Neutrophil (primary cell): Measurements from ENCODE around the gene PLEKHG2.

Experiments
- H3K27ac ChIP-seq: fragments of 200-600 bp; sonication (generic); 2 replicates; pipeline ENCODE4 v1.5.1; 2016; ENCODE audit warnings: mild to moderate bottlenecking, moderate library complexity
- H3K27me3 ChIP-seq: fragments of 200-600 bp; sonication (generic); 2 replicates; pipeline ENCODE4 v1.6.0; 2016; ENCODE audit warnings: mild to moderate bottlenecking
- H3K36me3 ChIP-seq: fragments of 200-600 bp; sonication (generic); 2 replicates; pipeline ENCODE4 v1.5.1; 2017
- H3K4me1 ChIP-seq, 2 experiments: fragments of 200-600 bp in 1 of 2; sonication (generic) in 1 of 2; 1 replicate in 1 of 2; 2 replicates in 1 of 2; pipeline versions ENCODE4 v1.5.1 to v1.6.1; 2013 to 2016; ENCODE audit warnings: low read depth in 1 of 2, low read length in 1 of 2, mild to moderate bottlenecking in 1 of 2, moderate library complexity in 1 of 2; ENCODE audit not compliant: control insufficient read depth in 1 of 2, insufficient read depth in 1 of 2
- H3K4me3 ChIP-seq, 2 experiments: fragments of 200-600 bp in 1 of 2; sonication (generic) in 1 of 2; 1 replicate in 1 of 2; 2 replicates in 1 of 2; pipeline ENCODE4 v1.5.1; 2013 to 2016; ENCODE audit warnings: low read depth in 1 of 2, low read length in 1 of 2, mild to moderate bottlenecking in 1 of 2, moderate library complexity in 1 of 2
- H3K9me3 ChIP-seq: fragments of 200-600 bp; sonication (generic); 2 replicates; pipeline ENCODE4 v1.5.1; 2016
- CTCF ChIP-seq: fragments of 200-600 bp; sonication (generic); IDR thresholded peaks from 2 replicates; pipeline ENCODE4 v1.5.1; 2016; ENCODE audit warnings: antibody characterized with exemption

Gene PLEKHG2

GRCh38 chr19:39382991-39383828 lies 29.3 kb upstream of the PLEKHG2 start:
- Histone ChIP-seq H3K4me3 (no peak overlapping the region), H3K4me1 (no peaks in the 10 kb centered on the region), H3K36me3 (peaks cover 99% of the 10 kb centered on the region), H3K27me3 (no peaks in the 10 kb centered on the region), H3K27ac (no peak overlapping the region), H3K9me3 (no peaks in the 10 kb centered on the region)
- no peak for TF ChIP-seq CTCF

- Histone ChIP-seq H3K4me3 (no peak overlapping the region), H3K4me1 (peaks cover 3 to 5% of the 10 kb centered on the region in 2 experiments), H3K36me3 (peaks cover 99% of the 10 kb centered on the region), H3K27ac (peak overlapping the region; percentile 44), H3K9me3 (no peaks in the 10 kb centered on the region), H3K27me3 (no peaks in the 10 kb centered on the region)
- no peak for TF ChIP-seq CTCF
Observed at GRCh38 chr19:39384839-39385568, 27.5 kb upstream of the PLEKHG2 start.

- no peaks in the 10 kb centered on the region for H3K9me3 ChIP-seq
- H3K36me3 ChIP-seq, result peaks cover 91% of the 10 kb centered on the region
Observed at GRCh38 chr19:39385629-39386411, 26.6 kb upstream of the PLEKHG2 start.

GRCh38 chr19:39386557-39386956 lies 25.9 kb upstream of the PLEKHG2 start:
- no peak overlapping the region for H3K4me3 ChIP-seq
- H3K27me3 ChIP-seq, result no peaks in the 10 kb centered on the region
- no peaks in the 10 kb centered on the region for H3K9me3 ChIP-seq
- H3K36me3 ChIP-seq, result peaks cover 84% of the 10 kb centered on the region
- no peak for TF ChIP-seq CTCF
- H3K4me1 ChIP-seq, result peaks cover 13 to 15% of the 10 kb centered on the region in 2 experiments
- H3K27ac ChIP-seq, result peak overlapping the region; percentile 44

More at GRCh38 chr19:39385629-39386411, 26.6 kb upstream of the PLEKHG2 start:
- Histone ChIP-seq H3K27me3 (no peaks in the 10 kb centered on the region), H3K4me1 (peaks cover 10 to 12% of the 10 kb centered on the region in 2 experiments), H3K27ac (peak overlapping the region; percentile 44), H3K4me3 (no peak overlapping the region)
- no peak for TF ChIP-seq CTCF

GRCh38 chr19:39388657-39389056 lies 23.8 kb upstream of the PLEKHG2 start:
- no peaks in the 10 kb centered on the region for H3K27me3 ChIP-seq
- no peak overlapping the region for H3K27ac ChIP-seq
- no peak for TF ChIP-seq CTCF
- no peaks in the 10 kb centered on the region for H3K9me3 ChIP-seq
- H3K36me3 ChIP-seq, result peaks cover 67% of the 10 kb centered on the region
- H3K4me1 ChIP-seq, result peaks cover 21 to 27% of the 10 kb centered on the region in 2 experiments
- no peak overlapping the region for H3K4me3 ChIP-seq
